Fibroblast of mammary gland (primary cell): ENCODE results near the gene BNIP1.
"Not testable (repeated sequence)": the region's sequence is repeated elsewhere in the genome, so short reads cannot be mapped to it uniquely, and the experiment has no call there.

Experiments
- DNase-seq: peaks from one replicate; pipeline ENCODE4 v3.0.0-alpha.2; 2010; ENCODE audit warnings: low read depth
- H3K4me3 ChIP-seq: 2 replicates; pipeline ENCODE4 v1.5.1; 2011; ENCODE audit warnings: low read depth, mild to moderate bottlenecking, low read length, moderate library complexity; ENCODE audit not compliant: control insufficient read depth
- CTCF ChIP-seq: conservative IDR thresholded peaks from 2 replicates; pipeline ENCODE4 v1.5.1; 2011; ENCODE audit warnings: low read depth, low read length, inconsistent platforms; ENCODE audit not compliant: control insufficient read depth, insufficient read depth

Gene BNIP1

GRCh38 chr5:173119719-173120118 is 24.6 kb upstream of the BNIP1 start:
- no peak for DNase-seq
- H3K4me3 ChIP-seq = no peak overlapping the region
- no peak for TF ChIP-seq CTCF

GRCh38 chr5:173123416-173123815 is 20.9 kb upstream of the BNIP1 start:
- DNase-seq = peak; percentile 74
- H3K4me3 ChIP-seq = no peak overlapping the region
- no peak for TF ChIP-seq CTCF

GRCh38 chr5:173132166-173132565 is 12.2 kb upstream of the BNIP1 start:
- not testable (repeated sequence) for DNase-seq, H3K4me3 ChIP-seq

- no peak for TF ChIP-seq CTCF
- no peak for DNase-seq
Measured at GRCh38 chr5:173138707-173139106, 5.6 kb upstream of the BNIP1 start.

GRCh38 chr5:173139631-173140030 is 4.7 kb upstream of the BNIP1 start:
- H3K4me3 ChIP-seq = no peak overlapping the region
- DNase-seq = no peak
- TF ChIP-seq CTCF = no peak

More at GRCh38 chr5:173138707-173139106, 5.6 kb upstream of the BNIP1 start:
- no peak overlapping the region for H3K4me3 ChIP-seq

GRCh38 chr5:173140769-173141168 is 3.6 kb upstream of the BNIP1 start:
- DNase-seq = no peak
- no peak overlapping the region for H3K4me3 ChIP-seq
- TF ChIP-seq CTCF = no peak

GRCh38 chr5:173143567-173143966 is 764 bp upstream of the BNIP1 start:
- TF ChIP-seq CTCF = no peak
- no peak overlapping the region for H3K4me3 ChIP-seq
- DNase-seq = no peak
